Mesenchymal stem cell (in vitro differentiated cells and primary cell): ENCODE data around the gene CDR2.

Source experiments
- DNase-seq: peaks from one replicate; pipeline ENCODE4 v3.0.0-alpha.2; 2013
- H2AFZ ChIP-seq: one replicate; pipeline ENCODE4 v1.6.1; 2013; ENCODE audit warnings: low read depth, mild to moderate bottlenecking, control low read depth, inconsistent platforms, low read length, moderate library complexity
- H2AK5ac ChIP-seq: 2 replicates; pipeline ENCODE4 v1.6.1; 2013; ENCODE audit warnings: low read length, moderate library complexity, mild to moderate bottlenecking, inconsistent platforms; ENCODE audit not compliant: severe bottlenecking
- H2BK120ac ChIP-seq: one replicate; pipeline ENCODE4 v1.6.1; 2013; ENCODE audit warnings: low read depth, mild to moderate bottlenecking, inconsistent platforms, low read length, moderate library complexity
- H2BK12ac ChIP-seq, 2 experiments: one replicate each; pipeline ENCODE4 v1.6.1; 2013; ENCODE audit warnings: inconsistent platforms in 2 of 2, low read length in 2 of 2, mild to moderate bottlenecking in 2 of 2, moderate library complexity in 2 of 2, control low read depth in 1 of 2
- H2BK15ac ChIP-seq: one replicate; pipeline ENCODE4 v1.6.1; 2013; ENCODE audit warnings: mild to moderate bottlenecking, low read depth, inconsistent platforms; ENCODE audit not compliant: poor library complexity, severe bottlenecking
- H2BK5ac ChIP-seq: 2 replicates; pipeline ENCODE4 v1.6.1; 2013; ENCODE audit warnings: low read depth, mild to moderate bottlenecking, low read length, control low read depth, inconsistent platforms; ENCODE audit not compliant: poor library complexity, severe bottlenecking
- H3K14ac ChIP-seq, 2 experiments: one replicate each; pipeline ENCODE4 v1.6.1; 2013; ENCODE audit warnings: inconsistent platforms in 2 of 2, low read length in 2 of 2, control low read depth in 1 of 2, mild to moderate bottlenecking in 1 of 2, moderate library complexity in 1 of 2
- H3K18ac ChIP-seq, 2 experiments: one replicate each; pipeline ENCODE4 v1.6.1; 2013; ENCODE audit warnings: inconsistent platforms in 2 of 2, low read length in 2 of 2, control low read depth in 1 of 2, low read depth in 1 of 2, mild to moderate bottlenecking in 1 of 2
- H3K23ac ChIP-seq, 2 experiments: one replicate each; pipeline ENCODE4 v1.6.1; 2013; ENCODE audit warnings: inconsistent platforms in 2 of 2, low read length in 2 of 2, mild to moderate bottlenecking in 2 of 2, moderate library complexity in 2 of 2, control low read depth in 1 of 2
- H3K27ac ChIP-seq: 2 replicates; pipeline ENCODE4 v1.5.1; 2013; ENCODE audit warnings: mild to moderate bottlenecking, moderate library complexity, low read length, control low read depth, inconsistent platforms; ENCODE audit not compliant: poor library complexity, severe bottlenecking
- H3K27me3 ChIP-seq, 2 experiments: 2 replicates each; pipeline versions ENCODE4 v1.6.1 to v1.7.0; 2013; ENCODE audit warnings: low read length in 2 of 2, mild to moderate bottlenecking in 2 of 2, moderate library complexity in 2 of 2, control low read depth in 1 of 2, inconsistent platforms in 1 of 2; ENCODE audit not compliant: control insufficient read depth in 1 of 2, insufficient read depth in 1 of 2
- H3K36me3 ChIP-seq, 2 experiments: 2 replicates each; pipeline versions ENCODE4 v1.6.1 to v1.7.0; 2013; ENCODE audit warnings: low read length in 2 of 2, control low read depth in 1 of 2, inconsistent platforms in 1 of 2, low read depth in 1 of 2, mild to moderate bottlenecking in 1 of 2; ENCODE audit not compliant: insufficient read depth in 2 of 2, control insufficient read depth in 1 of 2
- H3K4ac ChIP-seq, 2 experiments: one replicate each; pipeline ENCODE4 v1.6.1; 2013; ENCODE audit warnings: inconsistent platforms in 2 of 2, low read length in 2 of 2, mild to moderate bottlenecking in 2 of 2, moderate library complexity in 2 of 2, control low read depth in 1 of 2, low read depth in 1 of 2
- H3K4me1 ChIP-seq: 2 replicates; pipeline ENCODE4 v1.6.1; 2013; ENCODE audit warnings: low read depth, low read length, control low read depth; ENCODE audit not compliant: control insufficient read depth, insufficient read depth
- H3K4me2 ChIP-seq: 2 replicates; pipeline ENCODE4 v1.6.1; 2013; ENCODE audit warnings: low read length, mild to moderate bottlenecking, inconsistent platforms; ENCODE audit not compliant: poor library complexity, severe bottlenecking
- H3K4me3 ChIP-seq, 2 experiments: 2 replicates each; pipeline versions ENCODE4 v1.5.1 to v1.7.0; 2013; ENCODE audit warnings: low read length in 2 of 2, mild to moderate bottlenecking in 2 of 2, control low read depth in 1 of 2, low read depth in 1 of 2; ENCODE audit not compliant: insufficient read depth in 1 of 2
- H3K79me1 ChIP-seq: replicated peaks from 2 replicates; pipeline ENCODE4 v1.6.1; 2013; ENCODE audit warnings: mild to moderate bottlenecking, control low read depth, low read length, inconsistent platforms; ENCODE audit not compliant: poor library complexity, severe bottlenecking
- H3K9ac ChIP-seq: 2 replicates; pipeline ENCODE4 v1.7.0; 2013; ENCODE audit warnings: mild to moderate bottlenecking, low read length, moderate library complexity
- H3K9me3 ChIP-seq: 2 replicates; pipeline ENCODE4 v1.7.0; 2013; ENCODE audit warnings: mild to moderate bottlenecking, low read length; ENCODE audit not compliant: control insufficient read depth
- H4K8ac ChIP-seq: one replicate; pipeline ENCODE4 v1.6.1; 2013; ENCODE audit warnings: inconsistent platforms, mild to moderate bottlenecking, low read length, moderate library complexity
- H4K91ac ChIP-seq: one replicate; pipeline ENCODE4 v1.6.1; 2013; ENCODE audit warnings: mild to moderate bottlenecking, low read length, inconsistent platforms
- WGBS: methylation state at CpG from one replicate; pipeline ENCODE4 v1.1.7; 2013; ENCODE audit warnings: mixed read lengths; 5-methylcytosine and 5-hydroxymethylcytosine counted together

Gene CDR2

DNA sequence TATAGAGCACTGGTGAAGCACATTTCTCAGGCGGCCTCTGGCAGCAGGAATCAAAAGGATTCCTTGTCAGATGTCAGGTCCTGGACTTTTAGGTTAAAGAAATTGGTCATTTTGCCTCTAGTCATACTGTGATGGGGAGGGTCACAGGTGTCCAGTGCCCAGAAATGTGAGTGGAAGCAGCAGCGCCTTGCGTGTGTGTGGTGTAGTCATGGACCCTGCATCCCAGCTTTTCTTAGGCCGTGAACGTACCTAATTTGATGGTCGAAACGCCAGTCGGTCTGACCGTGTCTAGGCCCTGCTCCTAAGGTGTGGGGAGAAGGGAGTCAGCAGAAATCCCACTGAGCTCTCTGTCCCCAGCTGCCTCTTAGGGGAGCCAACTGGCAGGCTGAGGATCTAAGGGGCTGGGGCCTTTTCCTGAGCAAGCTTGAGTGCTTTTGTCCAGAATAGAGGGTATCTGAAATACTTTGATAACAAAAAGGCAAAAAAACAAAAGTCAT is 45.2 kb downstream of the CDR2 start:
- H4K8ac ChIP-seq = no peak overlapping the region
- H2BK15ac ChIP-seq = no peak overlapping the region
- H3K18ac ChIP-seq = no peak overlapping the region
- H3K36me3 ChIP-seq = peaks cover 65 to 87% of the 10 kb centered on the region in 2 experiments
- H3K14ac ChIP-seq = no peak overlapping the region
- H2BK120ac ChIP-seq = no peak overlapping the region
- no peak overlapping the region for H3K4me2 ChIP-seq
- H3K9me3 ChIP-seq = no peaks in the 10 kb centered on the region
- H3K79me1 ChIP-seq = peaks cover 21% of the 10 kb centered on the region
- H3K27ac ChIP-seq = no peak overlapping the region
- no peak overlapping the region for H2AK5ac ChIP-seq
- DNase-seq = no peak
- no peak overlapping the region for H2BK5ac ChIP-seq
- H3K4me3 ChIP-seq = no peak overlapping the region
- no peak overlapping the region for H4K91ac ChIP-seq
- whole genome bisulfite sequencing = 98% methylated on average over 9 of the region's 9 CpGs
- H3K4me1 ChIP-seq = no peaks in the 10 kb centered on the region
- H2AFZ ChIP-seq = no peak overlapping the region
- H3K9ac ChIP-seq = no peak overlapping the region
- H2BK12ac ChIP-seq = no peak overlapping the region
- H3K4ac ChIP-seq = no peak overlapping the region
- no peak overlapping the region for H3K23ac ChIP-seq
- no peaks in the 10 kb centered on the region for H3K27me3 ChIP-seq

DNA sequence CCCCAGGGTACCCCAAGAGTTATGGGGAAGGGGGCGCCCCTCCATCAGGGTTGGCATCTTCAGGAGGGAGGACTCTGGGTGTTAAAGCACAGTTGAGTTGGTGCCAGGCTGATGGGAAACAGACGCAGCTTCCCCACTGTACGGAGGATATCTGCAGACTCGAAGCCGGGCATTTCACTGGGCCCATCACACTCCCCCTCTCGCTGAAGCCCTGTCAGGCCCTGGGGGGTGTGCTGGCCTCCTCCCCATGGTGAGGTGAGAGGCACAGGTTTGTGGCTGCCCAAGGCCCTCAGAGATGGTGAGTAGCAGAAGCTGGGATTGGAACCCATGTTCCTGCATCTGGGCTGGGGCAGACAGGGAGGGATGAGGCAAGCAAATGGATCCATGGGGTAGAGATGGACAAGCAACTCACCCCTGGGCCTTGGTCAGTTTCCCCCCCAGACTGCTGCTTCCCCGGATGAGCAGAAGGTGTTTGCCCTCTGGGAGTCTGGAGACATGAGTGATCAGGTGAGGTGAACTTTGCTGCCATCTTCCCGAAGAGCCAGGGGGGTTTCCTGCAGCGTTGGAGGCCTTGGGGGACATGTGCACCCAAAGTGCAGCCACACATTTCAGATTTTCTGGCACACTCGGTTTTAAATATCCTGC is 46.2 kb downstream of the CDR2 start:
- H3K14ac ChIP-seq = no peak overlapping the region
- H3K4me3 ChIP-seq = no peak overlapping the region
- H3K79me1 ChIP-seq = peaks cover 31% of the 10 kb centered on the region
- no peak overlapping the region for H3K4me2 ChIP-seq
- H3K9me3 ChIP-seq = no peaks in the 10 kb centered on the region
- H3K27me3 ChIP-seq = no peaks in the 10 kb centered on the region
- H3K9ac ChIP-seq = no peak overlapping the region
- H2BK5ac ChIP-seq = no peak overlapping the region
- no peak overlapping the region for H2BK15ac ChIP-seq
- no peak overlapping the region for H2AK5ac ChIP-seq
- no peak overlapping the region for H3K23ac ChIP-seq
- DNase-seq = no peak
- H3K27ac ChIP-seq = no peak overlapping the region
- peak overlapping the region in 1 of 2 experiments; percentile 23 for H2BK12ac ChIP-seq
- H3K18ac ChIP-seq = no peak overlapping the region
- no peak overlapping the region for H4K8ac ChIP-seq
- no peak overlapping the region for H2AFZ ChIP-seq
- no peaks in the 10 kb centered on the region for H3K4me1 ChIP-seq
- no peak overlapping the region for H3K4ac ChIP-seq
- H4K91ac ChIP-seq = no peak overlapping the region
- WGBS = 97% methylated on average over 10 of the region's 10 CpGs
- H2BK120ac ChIP-seq = no peak overlapping the region
- H3K36me3 ChIP-seq = peaks cover 72 to 78% of the 10 kb centered on the region in 2 experiments

GRCh38 chr16:22327446-22327775 is 47.0 kb downstream of the CDR2 start:
- Histone ChIP-seq H3K4me3 (no peak overlapping the region), H3K18ac (no peak overlapping the region), H2BK5ac (no peak overlapping the region), H3K23ac (no peak overlapping the region), H3K9me3 (no peaks in the 10 kb centered on the region), H3K4ac (no peak overlapping the region), H2AFZ (no peak overlapping the region), H3K27me3 (no peaks in the 10 kb centered on the region), H2BK120ac (no peak overlapping the region), H3K9ac (no peak overlapping the region), H4K8ac (no peak overlapping the region), H3K36me3 (peaks cover 75 to 77% of the 10 kb centered on the region in 2 experiments), H2BK15ac (no peak overlapping the region), H4K91ac (no peak overlapping the region), H3K14ac (no peak overlapping the region), H3K27ac (no peak overlapping the region), H3K79me1 (peaks cover 38% of the 10 kb centered on the region), H3K4me1 (no peaks in the 10 kb centered on the region), H2BK12ac (no peak overlapping the region), H2AK5ac (no peak overlapping the region), H3K4me2 (no peak overlapping the region)
- DNase-seq = no peak
- WGBS = 96% methylated on average over 6 of the region's 6 CpGs

DNA sequence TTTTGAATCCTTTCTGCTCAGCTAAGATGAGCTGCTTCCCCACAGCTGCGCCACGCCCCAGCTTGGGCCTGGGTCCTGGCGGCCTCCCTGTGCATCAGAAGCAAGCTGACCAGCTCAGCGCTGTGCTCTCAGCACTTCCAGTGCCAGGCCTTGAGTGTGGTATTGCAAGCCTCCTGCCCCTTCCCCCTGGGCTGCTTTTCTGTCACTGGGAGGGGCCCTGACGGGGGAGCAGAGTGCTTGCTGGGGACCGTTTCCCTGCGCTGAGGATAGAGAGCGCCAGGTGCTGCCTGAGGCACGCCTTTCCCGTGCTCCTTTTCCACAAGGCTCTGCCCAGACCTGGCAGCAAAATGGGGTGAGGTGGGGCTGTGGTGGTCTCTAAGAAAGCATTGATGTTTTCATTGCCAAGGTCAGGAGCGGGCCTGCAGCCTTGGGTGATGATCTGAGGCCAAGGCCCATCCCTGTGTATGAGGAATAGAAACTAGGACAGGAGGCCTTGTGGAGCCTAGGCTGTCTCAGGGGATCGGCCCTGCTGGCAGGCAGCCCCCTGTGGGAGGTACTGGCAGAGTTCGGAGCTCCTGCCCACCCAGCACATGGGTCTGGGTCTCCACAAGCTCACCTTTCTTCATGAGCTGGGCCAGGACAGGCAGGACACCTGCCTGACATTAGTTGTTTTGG is 47.5 kb downstream of the CDR2 start:
- Histone ChIP-seq H3K79me1 (peaks cover 42% of the 10 kb centered on the region), H2BK120ac (no peak overlapping the region), H2AFZ (no peak overlapping the region), H3K4me1 (no peaks in the 10 kb centered on the region), H3K27me3 (no peaks in the 10 kb centered on the region), H3K9me3 (no peaks in the 10 kb centered on the region), H3K18ac (no peak overlapping the region), H2BK12ac (no peak overlapping the region), H2BK15ac (no peak overlapping the region), H3K36me3 (peaks cover 74 to 82% of the 10 kb centered on the region in 2 experiments), H3K23ac (no peak overlapping the region), H4K91ac (no peak overlapping the region), H3K4me2 (no peak overlapping the region), H3K14ac (no peak overlapping the region), H3K4me3 (no peak overlapping the region), H3K27ac (no peak overlapping the region), H4K8ac (no peak overlapping the region), H2AK5ac (no peak overlapping the region), H3K9ac (no peak overlapping the region), H2BK5ac (no peak overlapping the region), H3K4ac (no peak overlapping the region)
- DNase-seq = no peak
- over 99% methylated on average over 13 of the region's 13 CpGs for WGBS
